ENCODE results near the gene TMEM231. TPM values are rescaled to one million over a fixed set of nuclear protein-coding genes. Genes with fewer than 3 reads are reported as not detected.
"Not testable (repeated sequence)": the region's sequence is repeated elsewhere in the genome, so short reads cannot be mapped to it uniquely, and the experiment has no call there.

TMEM231 gene
- polyA plus RNA-seq, 5 donors, result 16.5 to 30.4 (median 26.4) TPM

GRCh38 chr16:75570396-75571065, 14.5 kb upstream of the TMEM231 start:
- no peak for DNase-seq

- no peak for DNase-seq
Measured at GRCh38 chr16:75567911-75568310, 11.9 kb upstream of the TMEM231 start.

- no peak for DNase-seq
Measured at GRCh38 chr16:75566758-75567255, 10.8 kb upstream of the TMEM231 start.

- DNase-seq, result peak; percentile 89 to 90
Measured at GRCh38 chr16:75566040-75566757, 10.1 kb upstream of the TMEM231 start, which contains the start of gene GABARAPL2. GABARAPL2 (plus strand) TSS chr16:75566379; CDS start chr16:75566487, 108 bp downstream.

GRCh38 chr16:75565640-75566039, 9.6 kb upstream of the TMEM231 start:
- DNase-seq, result no peak

GRCh38 chr16:75559564-75560372, 3.7 kb upstream of the TMEM231 start:
- no peak for DNase-seq

- DNase-seq, result no peak
Measured at GRCh38 chr16:75558846-75559401, 2.9 kb upstream of the TMEM231 start.

- no peak for DNase-seq
Measured at GRCh38 chr16:75556431-75556950, 439 bp upstream of the TMEM231 start.

- DNase-seq, result peak; percentile 85 to 88
Measured at GRCh38 chr16:75555213-75555706, 792 bp downstream of the TMEM231 start.

GRCh38 chr16:75552951-75553350, 3.1 kb downstream of the TMEM231 start:
- DNase-seq, result no peak

- DNase-seq, result no peak
Measured at GRCh38 chr16:75550211-75550662, 5.8 kb downstream of the TMEM231 start.

- not testable (repeated sequence) for DNase-seq
Measured at GRCh38 chr16:75548456-75548855, 7.6 kb downstream of the TMEM231 start.

GRCh38 chr16:75546293-75546692, 9.8 kb downstream of the TMEM231 start:
- DNase-seq, result no peak

GRCh38 chr16:75545879-75546278, 10.2 kb downstream of the TMEM231 start:
- not testable (repeated sequence) for DNase-seq

- DNase-seq, result not testable (repeated sequence)
Measured at GRCh38 chr16:75542462-75542861, 13.6 kb downstream of the TMEM231 start.

GRCh38 chr16:75541236-75541635, 14.8 kb downstream of the TMEM231 start:
- no peak for DNase-seq

GRCh38 chr16:75538882-75539565, 17.0 kb downstream of the TMEM231 start:
- not testable (repeated sequence) for DNase-seq

GRCh38 chr16:75537776-75538175, 18.3 kb downstream of the TMEM231 start:
- no peak for DNase-seq

- DNase-seq, result no peak
Measured at GRCh38 chr16:75535901-75536300, 20.2 kb downstream of the TMEM231 start, which contains the start of gene CHST5. CHST5 (minus strand) TSS chr16:75536108; CDS start chr16:75530384, 5,724 bp downstream.

GRCh38 chr16:75535211-75535843, 20.7 kb downstream of the TMEM231 start:
- no peak for DNase-seq

Data from right lung (tissue), 5 donors.